D341Med (cell line): ENCODE measurements around the gene HUS1.
A peak's percentile ranks its signal among the peaks of the same experiment; 100 is the strongest.
"Not testable (repeated sequence)": the region's sequence is repeated elsewhere in the genome, so short reads cannot be mapped to it uniquely, and the experiment has no call there.

ENCODE experiments used
- DNase-seq: peaks from one replicate; pipeline ENCODE4 v3.0.0; 2012; ENCODE audit warnings: low spot score

Gene HUS1

GRCh38 chr7:47979145-47979831, at the start of gene HUS1:
Gene HUS1 (minus strand): TSS chr7:47979615. CDS start chr7:47979519, 96 bp downstream.
- peak; percentile 92 for DNase-seq

- no peak for DNase-seq
Observed at GRCh38 chr7:48028938-48029337, 49.5 kb upstream of the HUS1 start, which contains the start of gene SUN3. Gene SUN3 (minus strand): TSS chr7:48029107. CDS start chr7:48028938, 169 bp downstream.

- DNase-seq: no peak
Observed at GRCh38 chr7:48025624-48026023, 46.2 kb upstream of the HUS1 start.

DNA sequence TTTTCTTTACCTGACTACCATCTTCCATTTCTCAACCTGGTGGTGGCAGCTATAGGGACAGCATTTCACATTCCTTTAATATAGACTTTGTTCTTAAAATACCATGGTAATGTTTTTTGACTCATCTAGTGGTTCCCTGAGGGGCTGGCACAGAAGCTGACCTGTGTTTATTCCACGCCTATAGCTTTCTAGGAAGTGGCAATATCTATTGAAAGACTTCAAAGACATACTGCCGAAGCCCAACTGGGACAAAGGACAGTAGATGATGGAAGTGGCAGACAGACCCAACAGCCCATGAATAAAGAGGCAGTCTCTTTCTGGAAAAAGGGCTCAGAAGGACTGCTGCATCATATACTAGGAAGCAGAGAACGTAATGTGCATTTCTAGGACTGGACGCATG, 38.3 kb upstream of the HUS1 start:
- DNase-seq: no peak

DNA sequence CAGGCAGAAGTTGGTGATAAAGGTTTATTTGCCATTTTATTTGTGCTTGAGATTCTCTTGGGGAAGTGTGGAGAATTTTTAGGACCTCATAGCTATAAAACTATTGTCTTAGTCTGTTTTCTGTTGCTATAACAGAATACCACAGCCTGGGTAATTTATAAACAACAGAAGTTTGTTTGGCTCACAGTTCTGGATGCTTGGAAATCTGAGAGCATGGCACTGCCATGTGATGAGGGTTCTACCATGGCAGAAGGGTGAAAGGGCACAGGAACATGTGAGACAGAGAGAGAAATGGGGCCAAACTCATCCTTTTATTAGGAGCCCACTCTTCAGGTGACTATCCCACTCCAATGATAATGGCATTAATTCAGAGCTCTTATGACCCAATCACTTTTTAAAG, 37.2 kb upstream of the HUS1 start:
- DNase-seq: no peak

DNA sequence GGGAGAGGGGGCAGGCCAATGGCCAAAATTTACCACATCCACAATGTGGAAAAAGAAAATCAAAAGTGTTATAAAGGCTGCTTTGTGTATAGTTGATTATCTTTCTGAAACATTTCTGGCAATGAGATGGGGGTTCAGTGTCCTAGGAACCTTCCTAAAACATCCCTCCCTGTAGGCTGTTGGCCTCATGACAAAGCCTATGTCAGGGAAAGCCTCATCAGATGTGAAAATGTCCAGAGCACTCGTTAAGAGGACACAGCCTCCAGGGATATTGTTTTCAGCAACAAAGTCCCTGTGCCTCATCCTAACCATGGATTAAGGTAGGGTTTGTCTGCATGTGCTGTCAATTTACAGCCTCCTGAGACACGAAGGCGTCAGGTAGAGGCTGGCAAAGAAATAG, 32.5 kb upstream of the HUS1 start:
- no peak for DNase-seq

DNA sequence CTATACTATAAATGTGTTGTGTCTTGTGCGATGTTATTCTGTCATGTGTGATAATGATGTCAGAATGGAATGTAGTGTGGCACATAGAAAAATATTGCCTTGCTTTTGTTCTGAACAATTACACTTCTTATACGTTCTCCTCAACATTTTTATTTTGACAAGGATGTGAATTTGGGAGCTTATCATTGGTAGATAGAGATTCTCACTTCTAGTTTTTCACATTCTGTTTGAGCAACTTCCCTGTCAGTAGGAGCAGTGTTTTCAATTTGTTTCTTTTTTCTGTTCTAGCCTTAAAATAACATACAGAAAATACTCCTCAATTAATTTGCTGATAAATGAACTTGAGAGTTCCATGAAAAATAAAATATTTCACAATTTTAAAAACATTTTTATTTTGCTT, 31.9 kb upstream of the HUS1 start:
- no peak for DNase-seq

DNA sequence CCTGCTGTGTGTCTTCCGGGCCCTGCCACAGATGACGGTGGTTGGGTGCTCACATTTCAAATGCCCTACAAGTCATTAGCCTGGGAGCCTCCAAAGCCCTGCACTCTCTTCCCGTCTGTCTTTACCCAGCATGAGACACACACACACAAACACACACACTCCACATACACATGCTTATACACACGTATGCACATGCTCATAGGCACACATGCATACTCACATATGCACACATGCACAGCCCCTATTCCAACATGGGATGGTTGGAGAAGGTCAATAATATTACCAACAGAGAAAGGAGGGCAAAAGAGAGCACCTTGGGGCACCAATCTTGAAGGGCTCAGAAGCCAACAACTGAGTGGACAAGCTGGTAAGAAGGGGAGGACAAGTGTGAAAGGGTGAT, 30.5 kb upstream of the HUS1 start:
- no peak for DNase-seq

DNA sequence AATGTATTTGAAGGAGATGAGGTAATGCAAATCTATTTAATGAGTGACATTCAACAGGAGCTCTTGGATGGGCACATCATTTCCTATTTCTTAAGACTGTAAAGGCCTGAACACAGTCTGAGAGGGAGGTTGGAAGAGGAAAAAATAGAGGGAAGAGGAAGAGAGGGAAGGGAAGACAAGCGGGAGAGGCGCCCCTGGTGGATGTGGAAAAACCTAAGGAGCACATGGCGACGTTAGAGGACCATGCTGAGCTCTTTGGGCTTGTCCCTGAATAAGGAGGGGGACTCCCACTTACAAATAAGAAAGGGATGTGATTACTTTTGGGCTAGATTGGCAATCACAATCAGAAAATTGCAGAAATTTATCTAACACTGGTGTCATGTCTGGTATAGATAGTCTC, 29.8 kb upstream of the HUS1 start:
- no peak for DNase-seq

DNA sequence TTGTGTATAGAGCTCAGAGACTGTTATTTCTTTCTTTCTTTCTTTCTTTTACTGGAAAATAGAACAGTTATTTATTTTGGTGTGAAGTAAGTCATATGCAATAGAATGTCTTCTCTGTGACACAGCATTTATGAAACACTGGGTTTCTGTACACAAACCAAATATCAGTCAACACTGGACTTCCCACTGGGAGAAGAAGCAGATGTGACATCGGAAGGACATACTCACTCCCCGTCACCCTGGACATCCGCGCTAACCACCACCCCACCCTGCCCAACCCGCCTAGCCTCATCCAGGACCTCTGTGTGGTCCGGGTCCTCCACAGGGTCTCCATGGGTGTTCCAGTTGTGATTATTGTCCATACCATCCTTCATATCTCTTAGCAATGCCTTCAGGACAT, 27.5 kb upstream of the HUS1 start:
- DNase-seq: no peak

DNA sequence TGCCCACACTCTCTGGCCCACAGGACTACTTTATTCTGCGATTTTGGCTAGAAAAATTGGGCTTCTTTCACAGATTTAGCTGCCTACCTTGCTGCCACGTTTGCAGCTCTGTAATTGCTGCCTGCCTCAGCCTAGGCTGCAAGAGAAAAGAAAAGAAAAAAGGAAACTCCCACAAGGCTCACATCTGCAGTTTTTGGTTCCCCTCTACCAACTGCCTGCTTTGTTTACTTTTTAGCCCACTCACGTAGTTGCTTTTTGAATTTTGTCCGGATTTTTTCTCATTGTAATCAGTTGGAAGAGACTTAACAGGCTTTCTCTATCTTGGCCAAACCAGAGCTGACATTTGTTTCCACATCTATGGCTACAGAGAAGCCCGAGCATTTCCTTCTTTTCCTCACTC, 25.2 kb upstream of the HUS1 start:
- DNase-seq: no peak

DNA sequence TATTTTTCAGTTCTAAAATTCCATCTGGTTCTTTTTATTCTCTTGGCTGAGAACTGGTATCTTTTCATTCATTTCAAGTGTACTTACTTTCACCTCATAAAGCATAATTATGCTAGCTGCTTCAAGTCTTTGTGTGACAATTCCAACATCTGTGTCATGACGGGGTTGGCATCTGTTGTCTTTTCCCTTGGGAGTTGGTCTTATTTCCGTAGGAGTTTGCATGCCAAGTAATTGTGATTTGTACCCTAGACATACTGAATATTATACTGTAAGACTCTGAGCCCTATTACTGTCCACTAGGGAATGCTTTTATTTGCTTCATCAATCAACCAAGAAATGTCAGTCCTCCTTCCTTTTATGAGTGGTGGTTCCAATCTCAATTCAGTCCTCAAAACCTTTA, 24.6 kb upstream of the HUS1 start:
- DNase-seq: peak; percentile 46

GRCh38 chr7:48000164-48000563, 20.7 kb upstream of the HUS1 start:
- DNase-seq: not testable (repeated sequence)

GRCh38 chr7:47999413-47999812, 20.0 kb upstream of the HUS1 start:
- no peak for DNase-seq

GRCh38 chr7:47992446-47992845, 13.0 kb upstream of the HUS1 start:
- DNase-seq: no peak

DNA sequence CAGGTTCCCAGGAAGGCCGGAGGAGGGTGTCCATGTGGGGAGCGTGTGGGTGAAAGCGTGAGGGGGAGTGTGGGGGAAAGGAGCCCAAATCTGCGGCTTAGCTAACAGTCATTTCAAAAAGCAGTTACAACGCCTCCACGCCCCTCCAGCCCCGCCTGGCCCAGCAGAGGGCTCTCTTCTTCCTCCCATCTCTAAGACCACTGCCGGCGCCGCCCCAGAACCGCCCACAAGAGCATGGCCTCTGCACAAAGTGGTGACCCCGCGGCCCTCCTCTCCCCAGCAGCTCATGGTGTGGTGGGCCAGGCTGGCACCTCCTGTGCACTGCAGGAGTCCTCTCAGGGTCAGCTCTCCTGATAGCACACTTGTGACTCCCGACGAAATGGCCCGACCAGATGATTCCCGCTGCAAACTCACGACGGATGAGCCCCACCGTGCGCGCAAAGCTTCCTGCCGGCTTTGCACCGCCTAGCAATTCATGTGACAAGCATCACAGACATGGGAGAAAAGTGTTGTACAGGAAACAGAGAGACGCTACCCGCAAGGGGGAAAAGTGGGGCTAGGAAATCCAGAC, 12.4 kb upstream of the HUS1 start:
- DNase-seq: peak; percentile 88

- DNase-seq: no peak
Observed at GRCh38 chr7:47991270-47991669, 11.9 kb upstream of the HUS1 start.

GRCh38 chr7:47990592-47990991, 11.2 kb upstream of the HUS1 start:
- DNase-seq: no peak

DNA sequence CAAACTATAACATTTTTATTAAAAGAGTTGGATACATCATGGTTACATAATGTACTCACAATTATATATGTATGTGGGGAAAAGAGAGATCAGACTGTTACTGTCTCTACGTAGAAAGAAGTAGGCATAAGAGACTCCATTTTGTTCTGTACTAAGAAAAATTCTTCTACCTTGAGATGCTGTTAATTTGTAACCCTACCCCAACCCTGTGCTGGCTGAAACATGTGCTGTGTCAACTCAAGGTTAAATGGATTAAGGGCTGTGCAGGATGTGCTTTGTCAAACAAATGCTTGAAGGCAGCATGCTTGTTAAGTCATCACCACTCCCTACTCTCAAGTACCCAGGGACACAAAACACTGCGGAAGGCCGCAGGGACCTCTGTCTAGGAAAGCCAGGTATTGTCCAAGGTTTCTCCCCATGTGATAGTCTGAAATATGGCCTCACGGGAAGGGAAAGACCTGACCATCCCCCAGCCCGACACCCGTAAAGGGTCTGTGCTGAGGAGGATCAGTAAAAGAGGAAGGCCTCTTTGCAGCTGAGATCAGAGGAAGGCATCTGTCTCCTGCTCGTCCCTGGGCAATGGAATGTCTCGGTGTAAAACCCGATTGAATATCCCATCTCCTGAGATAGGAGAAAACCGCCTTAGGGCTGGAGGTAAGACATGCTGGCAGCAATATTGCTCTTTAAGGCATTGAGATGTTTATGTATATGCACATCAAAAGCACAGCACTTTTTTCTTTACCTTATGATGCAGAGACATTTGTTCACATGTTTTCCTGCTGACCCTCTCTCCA, 10.4 kb upstream of the HUS1 start:
- not testable (repeated sequence) for DNase-seq

GRCh38 chr7:47988496-47989386, 9.3 kb upstream of the HUS1 start:
- no peak for DNase-seq

DNA sequence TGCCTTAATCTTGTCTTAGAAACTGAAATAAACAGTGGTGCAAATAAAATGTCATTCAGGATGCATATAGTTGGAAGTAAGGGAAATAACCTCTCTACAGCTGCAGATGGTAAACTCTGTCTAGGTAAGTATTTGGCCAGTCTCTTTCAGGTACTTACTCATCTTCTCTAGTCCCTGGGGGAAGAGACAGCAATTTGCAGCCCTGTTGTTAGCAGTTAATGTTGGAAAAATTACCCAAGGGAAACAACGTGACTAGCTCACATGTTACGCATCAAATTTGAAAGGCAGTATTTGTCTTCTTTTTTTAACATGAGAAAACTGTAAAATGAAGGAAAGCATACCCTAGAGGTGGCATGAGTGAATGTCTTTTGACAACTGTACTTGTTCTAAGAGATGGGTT, 3.2 kb upstream of the HUS1 start:
- DNase-seq: no peak

- DNase-seq: not testable (repeated sequence)
Observed at GRCh38 chr7:47980648-47981047, 1.2 kb upstream of the HUS1 start.
